Measurements from ENCODE around the gene RPRD1B.

RPRD1B gene

GRCh38 chr20:38123021-38123587 is 89.6 kb downstream of the RPRD1B start:
- TF ChIP-seq, protein P1, sequence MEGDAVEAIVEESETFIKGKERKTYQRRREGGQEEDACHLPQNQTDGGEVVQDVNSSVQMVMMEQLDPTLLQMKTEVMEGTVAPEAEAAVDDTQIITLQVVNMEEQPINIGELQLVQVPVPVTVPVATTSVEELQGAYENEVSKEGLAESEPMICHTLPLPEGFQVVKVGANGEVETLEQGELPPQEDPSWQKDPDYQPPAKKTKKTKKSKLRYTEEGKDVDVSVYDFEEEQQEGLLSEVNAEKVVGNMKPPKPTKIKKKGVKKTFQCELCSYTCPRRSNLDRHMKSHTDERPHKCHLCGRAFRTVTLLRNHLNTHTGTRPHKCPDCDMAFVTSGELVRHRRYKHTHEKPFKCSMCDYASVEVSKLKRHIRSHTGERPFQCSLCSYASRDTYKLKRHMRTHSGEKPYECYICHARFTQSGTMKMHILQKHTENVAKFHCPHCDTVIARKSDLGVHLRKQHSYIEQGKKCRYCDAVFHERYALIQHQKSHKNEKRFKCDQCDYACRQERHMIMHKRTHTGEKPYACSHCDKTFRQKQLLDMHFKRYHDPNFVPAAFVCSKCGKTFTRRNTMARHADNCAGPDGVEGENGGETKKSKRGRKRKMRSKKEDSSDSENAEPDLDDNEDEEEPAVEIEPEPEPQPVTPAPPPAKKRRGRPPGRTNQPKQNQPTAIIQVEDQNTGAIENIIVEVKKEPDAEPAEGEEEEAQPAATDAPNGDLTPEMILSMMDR (IDR thresholded peaks at IDR 0.05; ENCODE audit: control insufficient read depth, insufficient read depth, low read depth, low read length, missing control alignments) = no peak
- H3K4me3 ChIP-seq (ENCODE audit: control insufficient read depth, low read depth, low read length) = no peak overlapping the region
- no peak for DNase-seq (ENCODE audit: low read depth)

GRCh38 chr20:38125157-38126056 is 91.9 kb downstream of the RPRD1B start:
- no peak for DNase-seq (ENCODE audit: low read depth)
- TF ChIP-seq, protein P1 (IDR thresholded peaks at IDR 0.05; ENCODE audit: control insufficient read depth, insufficient read depth, low read depth, low read length, missing control alignments) = no peak

DNA sequence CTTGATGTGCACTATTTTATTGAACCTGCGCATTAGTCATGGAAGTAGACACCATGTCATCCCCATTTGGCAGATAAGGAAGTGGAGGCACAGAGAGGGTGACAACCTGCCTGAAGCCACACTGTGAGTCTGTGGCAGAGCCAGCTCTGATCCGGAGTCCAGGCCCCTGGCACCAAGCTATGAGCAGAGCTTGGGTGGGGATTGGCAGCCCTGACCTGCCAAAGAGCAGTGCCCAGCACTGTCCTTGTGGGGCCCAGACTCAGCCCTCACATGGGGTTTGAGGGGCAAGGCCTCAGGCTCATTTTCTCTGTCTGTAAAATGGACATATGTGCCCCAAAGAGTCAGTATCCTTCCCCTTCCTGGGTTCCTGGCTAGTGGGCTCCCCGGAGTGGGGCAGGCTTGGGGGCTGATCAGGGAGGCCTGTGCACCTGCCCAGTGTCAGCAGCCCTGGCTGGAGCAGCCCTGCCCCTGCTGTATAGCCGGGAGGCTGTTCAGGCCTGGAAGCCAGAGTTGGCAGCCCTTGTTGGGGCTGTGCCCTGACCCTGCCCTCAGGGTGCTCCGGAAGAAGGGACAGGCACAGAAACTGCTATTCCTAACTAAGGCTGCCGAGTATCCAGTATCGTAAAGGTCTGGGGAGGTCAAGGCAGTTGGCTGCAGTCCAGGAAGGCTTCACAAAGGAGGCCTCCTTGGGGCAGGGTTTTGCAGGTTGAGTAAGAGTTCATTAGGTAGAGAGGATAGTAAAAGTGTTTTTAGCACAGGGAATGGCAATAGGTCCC is 92.8 kb downstream of the RPRD1B start:
- H3K4me3 ChIP-seq (ENCODE audit: control insufficient read depth, low read depth, low read length) = no peak overlapping the region
- DNase-seq (ENCODE audit: low read depth) = no peak
- TF ChIP-seq, protein P1 (IDR thresholded peaks at IDR 0.05; ENCODE audit: control insufficient read depth, insufficient read depth, low read depth, low read length, missing control alignments) = no peak

More at GRCh38 chr20:38125157-38126056, 91.9 kb downstream of the RPRD1B start:
- H3K4me3 ChIP-seq (ENCODE audit: control insufficient read depth, low read depth, low read length) = no peak overlapping the region

- DNase-seq (ENCODE audit: low read depth) = no peak
- TF ChIP-seq, protein P1 (IDR thresholded peaks at IDR 0.05; ENCODE audit: control insufficient read depth, insufficient read depth, low read depth, low read length, missing control alignments) = no peak
- no peak overlapping the region for H3K4me3 ChIP-seq (ENCODE audit: control insufficient read depth, low read depth, low read length)
These were observed 93.5 kb downstream of the RPRD1B start for GRCh38 chr20:38126932-38127621.

- H3K4me3 ChIP-seq (ENCODE audit: control insufficient read depth, low read depth, low read length) = no peak overlapping the region
- TF ChIP-seq, protein P1 (IDR thresholded peaks at IDR 0.05; ENCODE audit: control insufficient read depth, insufficient read depth, low read depth, low read length, missing control alignments) = no peak
- DNase-seq (ENCODE audit: low read depth) = no peak
These were observed 94.5 kb downstream of the RPRD1B start for GRCh38 chr20:38127920-38128528.

All from AG09309 (cell line).